H1 (cell line): Measurements from ENCODE around the gene DIP2B. TPM values are rescaled to one million over a fixed set of nuclear protein-coding genes. Genes with fewer than 3 reads are reported as not detected.

ENCODE experiments used
- CTCF ChIA-PET: fragments of 300-600 bp; sonication (Branson Sonifier 250); formaldehyde crosslinking; loops from one replicate; lab custom pipeline; 2021; ENCODE audit not compliant: partially characterized antibody; lab: Charles Lee
- POLR2A ChIA-PET: fragments of 300-600 bp; sonication (Branson Sonifier 250); formaldehyde crosslinking; loops from one replicate; lab custom pipeline; 2021; ENCODE audit warnings: inconsistent platforms; ENCODE audit not compliant: partially characterized antibody; lab: Charles Lee
- DNase-seq, 2 experiments: peaks; one replicate each; pipeline versions ENCODE4 v3.0.0 to v3.0.0-alpha.2; 2010 to 2022; ENCODE audit warnings: low spot score in 2 of 2, low read depth in 1 of 2, mixed read lengths in 1 of 2
- FAIRE-seq: peaks from 2 replicates; lab custom pipeline; 2011; peaks lifted over from hg19 to GRCh38; lab: Jason Lieb, UNC
- H2AFZ ChIP-seq: 2 replicates; pipeline ENCODE4 v1.8.1; 2012; ENCODE audit warnings: low read length, inconsistent platforms
- H2AK5ac ChIP-seq: 2 replicates; pipeline ENCODE4 v1.6.1; 2013; ENCODE audit warnings: low read depth, low read length
- H2BK120ac ChIP-seq: replicated peaks from 2 replicates; pipeline ENCODE3; 2013; ENCODE audit warnings: low read depth, low read length, inconsistent platforms
- H2BK12ac ChIP-seq: 2 replicates; pipeline ENCODE4 v1.6.1; 2013; ENCODE audit warnings: low read depth, low read length
- H2BK15ac ChIP-seq: 2 replicates; pipeline ENCODE4 v1.6.1; 2013; ENCODE audit warnings: low read length
- H2BK20ac ChIP-seq: 2 replicates; pipeline ENCODE4 v1.6.1; 2013; ENCODE audit warnings: low read length
- H2BK5ac ChIP-seq: 2 replicates; pipeline ENCODE4 v1.6.1; 2013; ENCODE audit warnings: low read depth, low read length
- H3K14ac ChIP-seq: 2 replicates; pipeline ENCODE4 v1.6.1; 2013; ENCODE audit warnings: inconsistent platforms; ENCODE audit not compliant: insufficient read length
- H3K18ac ChIP-seq: 2 replicates; pipeline ENCODE4 v1.6.1; 2013; ENCODE audit warnings: low read length; ENCODE audit errors: extremely low read depth
- H3K23ac ChIP-seq: 2 replicates; pipeline ENCODE4 v1.6.1; 2013; ENCODE audit warnings: inconsistent platforms; ENCODE audit not compliant: insufficient read length
- H3K23me2 ChIP-seq: 2 replicates; pipeline ENCODE4 v1.6.1; 2013; ENCODE audit warnings: low read depth, low read length
- H3K27ac ChIP-seq: 2 replicates; pipeline ENCODE4 v1.6.1; 2011; ENCODE audit warnings: low read depth, low read length, inconsistent platforms
- H3K27me3 ChIP-seq, 4 experiments: replicated peaks in 1 of 4; 1 replicate in 1 of 4; 2 replicates in 3 of 4; pipeline versions ENCODE4 v1.6.1 to v1.8.1; 2011 to 2013; ENCODE audit warnings: low read length in 3 of 4, mild to moderate bottlenecking in 3 of 4, inconsistent platforms in 2 of 4, mixed read lengths in 2 of 4, moderate library complexity in 1 of 4; ENCODE audit not compliant: control insufficient read depth in 3 of 4, insufficient read depth in 3 of 4; ENCODE audit errors: extremely low read depth in 1 of 4
- H3K36me3 ChIP-seq, 4 experiments: 2 replicates each; pipeline versions ENCODE4 v1.6.1 to v1.8.1; 2011 to 2013; ENCODE audit warnings: mild to moderate bottlenecking in 4 of 4, low read length in 3 of 4, moderate library complexity in 2 of 4, control low read depth in 1 of 4, inconsistent platforms in 1 of 4; ENCODE audit not compliant: insufficient read depth in 4 of 4, control insufficient read depth in 2 of 4
- H3K4ac ChIP-seq: replicated peaks from 2 replicates; pipeline ENCODE3; 2013; ENCODE audit warnings: low read length, low read depth, mixed read lengths, inconsistent platforms; ENCODE audit not compliant: insufficient read length
- H3K4me1 ChIP-seq, 4 experiments: replicated peaks in 1 of 4; 1 replicate in 1 of 4; 2 replicates in 3 of 4; pipeline versions ENCODE4 v1.6.1 to v1.8.1; 2011 to 2013; ENCODE audit warnings: low read length in 3 of 4, inconsistent platforms in 2 of 4, mixed read lengths in 1 of 4; ENCODE audit not compliant: insufficient read depth in 4 of 4, control insufficient read depth in 3 of 4
- H3K4me2 ChIP-seq, 2 experiments: 2 replicates each; pipeline versions ENCODE4 v1.6.1 to v1.8.1; 2011 to 2013; ENCODE audit warnings: low read depth in 2 of 2, low read length in 2 of 2, control low read depth in 1 of 2, inconsistent platforms in 1 of 2, mild to moderate bottlenecking in 1 of 2; ENCODE audit not compliant: insufficient read depth in 1 of 2
- H3K4me3 ChIP-seq, 4 experiments: fragments of 200-600, 300-600 bp in 1 of 4; sonication (generic), shearing (Covaris generic), sonication (Bioruptor Twin) in 1 of 4; 2 replicates each; pipeline versions ENCODE4 v1.5.1 to v1.8.1; 2011 to 2016; ENCODE audit warnings: low read length in 4 of 4, low read depth in 3 of 4, control low read depth in 2 of 4, inconsistent platforms in 2 of 4, mild to moderate bottlenecking in 2 of 4, mixed read lengths in 1 of 4, moderate library complexity in 1 of 4; ENCODE audit not compliant: insufficient read depth in 2 of 4; ENCODE audit errors: extremely low read depth in 1 of 4
- H3K56ac ChIP-seq: replicated peaks from 2 replicates; pipeline ENCODE3; 2013; ENCODE audit warnings: low read depth, mild to moderate bottlenecking, mixed read lengths, low read length, inconsistent platforms; ENCODE audit not compliant: insufficient read length
- H3K79me1 ChIP-seq: 2 replicates; pipeline ENCODE4 v1.6.1; 2013; ENCODE audit warnings: low read depth, low read length, control low read depth
- H3K79me2 ChIP-seq, 2 experiments: 2 replicates each; pipeline versions ENCODE4 v1.6.1 to v1.8.1; 2012 to 2013; ENCODE audit warnings: low read length in 2 of 2, mild to moderate bottlenecking in 2 of 2, inconsistent platforms in 1 of 2; ENCODE audit not compliant: insufficient read depth in 2 of 2, control insufficient read depth in 1 of 2
- H3K9ac ChIP-seq, 4 experiments: replicated peaks in 1 of 4; 1 replicate in 1 of 4; 2 replicates in 3 of 4; pipeline versions ENCODE4 v1.6.1 to v1.8.1; 2011 to 2013; ENCODE audit warnings: low read depth in 3 of 4, low read length in 3 of 4, control low read depth in 2 of 4, mild to moderate bottlenecking in 2 of 4, moderate library complexity in 2 of 4, inconsistent platforms in 1 of 4; ENCODE audit errors: extremely low read depth in 1 of 4
- H3K9me3 ChIP-seq, 2 experiments: 2 replicates each; pipeline versions ENCODE4 v1.6.1 to v1.8.1; 2012 to 2013; ENCODE audit warnings: mild to moderate bottlenecking in 2 of 2, moderate library complexity in 2 of 2, control low read depth in 1 of 2, inconsistent platforms in 1 of 2, low read depth in 1 of 2, low read length in 1 of 2, mixed read lengths in 1 of 2; ENCODE audit not compliant: insufficient read depth in 2 of 2
- H4K20me1 ChIP-seq, 2 experiments: replicated peaks in 1 of 2; 2 replicates each; pipeline versions ENCODE3 to v1.8.1; 2011 to 2013; ENCODE audit warnings: inconsistent platforms in 2 of 2, low read length in 2 of 2, mild to moderate bottlenecking in 1 of 2; ENCODE audit not compliant: insufficient read depth in 2 of 2, control insufficient read depth in 1 of 2
- H4K5ac ChIP-seq: 2 replicates; pipeline ENCODE4 v1.6.1; 2013; ENCODE audit warnings: low read length, low read depth, mixed read lengths, inconsistent platforms; ENCODE audit not compliant: insufficient read length
- H4K8ac ChIP-seq: 2 replicates; pipeline ENCODE4 v1.8.0; 2013; ENCODE audit warnings: mild to moderate bottlenecking, moderate library complexity, low read length, inconsistent platforms; ENCODE audit not compliant: insufficient read depth; ENCODE audit errors: extremely low read depth
- H4K91ac ChIP-seq: replicated peaks from 2 replicates; pipeline ENCODE3; 2013; ENCODE audit warnings: low read length, mixed read lengths, inconsistent platforms; ENCODE audit not compliant: insufficient read length
- CREB1 ChIP-seq: IDR thresholded peaks from 2 replicates; pipeline ENCODE4 v1.6.1; 2012; ENCODE audit warnings: inconsistent platforms
- EGR1 ChIP-seq: IDR thresholded peaks from 2 replicates; pipeline ENCODE4 v1.6.1; 2011; ENCODE audit warnings: low read depth, low read length, borderline replicate concordance
- MAFK ChIP-seq: IDR thresholded peaks from 2 replicates; pipeline ENCODE4 v1.6.1; 2012; ENCODE audit warnings: low read depth, mild to moderate bottlenecking, improper control_type of control experiment, low read length
- POLR2AphosphoS5 ChIP-seq: IDR thresholded peaks from 2 replicates; pipeline ENCODE4 v1.6.1; 2011; ENCODE audit warnings: low read depth, low read length
- SAP30 ChIP-seq: fragments of 300-600 bp; sonication (generic); IDR thresholded peaks from 2 replicates; pipeline ENCODE4 v1.7.1; 2012; ENCODE audit warnings: low read length, moderate library complexity, mild to moderate bottlenecking, inconsistent platforms; ENCODE audit not compliant: insufficient read depth, insufficient replicate concordance
- SIN3A ChIP-seq, 2 experiments: IDR thresholded peaks in 1 of 2; conservative IDR thresholded peaks in 1 of 2; 2 replicates each; pipeline ENCODE4 v1.6.1; 2011 to 2012; ENCODE audit warnings: low read length in 2 of 2, improper control_type of control experiment in 1 of 2, low read depth in 1 of 2, mild to moderate bottlenecking in 1 of 2
- SIX5 ChIP-seq: IDR thresholded peaks from 2 replicates; pipeline ENCODE4 v1.6.1; 2011; ENCODE audit warnings: mild to moderate bottlenecking, low read depth, low read length
- SP1 ChIP-seq: IDR thresholded peaks from 2 replicates; pipeline ENCODE4 v1.6.1; 2011; ENCODE audit warnings: low read depth, low read length
- WGBS, 2 experiments: shearing (Covaris generic) in 1 of 2; methylation state at CpG; one replicate each; pipeline versions ENCODE4 v1.1.6 to v1.1.7; 2013 to 2015; ENCODE audit warnings: low lambda C conversion rate in 2 of 2, mixed read lengths in 2 of 2, inconsistent platforms in 1 of 2, low coverage in 1 of 2, missing lambda C conversion rate in 1 of 2; ENCODE audit not compliant: insufficient replicate concordance in 2 of 2, insufficient coverage in 1 of 2, insufficient read length in 1 of 2; ENCODE audit errors: extremely low coverage in 1 of 2, missing lambda C conversion rate in 1 of 2; 5-methylcytosine and 5-hydroxymethylcytosine counted together
- polyA plus RNA-seq, 7 experiments: library from polyadenylated mRNA; depleted of rRNA in 3 of 7; stranded (reverse) in 5 of 7; unstranded in 2 of 7; fragments of >200 nt in 5 of 7; fragments of 200-250 nt in 2 of 7; gene quantifications; 1 replicate in 5 of 7; 2 replicates in 1 of 7; 4 replicates in 1 of 7; pipeline versions ENCODE4 v1.2.1 to v1.2.3, GENCODE V29; 2011 to 2013; ENCODE audit warnings: missing spikeins in 2 of 7, mixed read lengths in 2 of 7
- total RNA-seq: library from RNA; stranded (reverse); fragmentation: NEBNext Ultra II Directional; extraction: Animal tissue kit (Norgen Biotek cat#: 25700); gene quantifications from 2 replicates; pipeline ENCODE4 v1.2.1, GENCODE V29; 2021

The DIP2B gene
- total and polyA plus RNA-seq, 2 of the 8 experiments (the other 6 are each of a cell fraction or from before 2014, with no cell fraction given), result 11.1 to 29.6 TPM

DNA sequence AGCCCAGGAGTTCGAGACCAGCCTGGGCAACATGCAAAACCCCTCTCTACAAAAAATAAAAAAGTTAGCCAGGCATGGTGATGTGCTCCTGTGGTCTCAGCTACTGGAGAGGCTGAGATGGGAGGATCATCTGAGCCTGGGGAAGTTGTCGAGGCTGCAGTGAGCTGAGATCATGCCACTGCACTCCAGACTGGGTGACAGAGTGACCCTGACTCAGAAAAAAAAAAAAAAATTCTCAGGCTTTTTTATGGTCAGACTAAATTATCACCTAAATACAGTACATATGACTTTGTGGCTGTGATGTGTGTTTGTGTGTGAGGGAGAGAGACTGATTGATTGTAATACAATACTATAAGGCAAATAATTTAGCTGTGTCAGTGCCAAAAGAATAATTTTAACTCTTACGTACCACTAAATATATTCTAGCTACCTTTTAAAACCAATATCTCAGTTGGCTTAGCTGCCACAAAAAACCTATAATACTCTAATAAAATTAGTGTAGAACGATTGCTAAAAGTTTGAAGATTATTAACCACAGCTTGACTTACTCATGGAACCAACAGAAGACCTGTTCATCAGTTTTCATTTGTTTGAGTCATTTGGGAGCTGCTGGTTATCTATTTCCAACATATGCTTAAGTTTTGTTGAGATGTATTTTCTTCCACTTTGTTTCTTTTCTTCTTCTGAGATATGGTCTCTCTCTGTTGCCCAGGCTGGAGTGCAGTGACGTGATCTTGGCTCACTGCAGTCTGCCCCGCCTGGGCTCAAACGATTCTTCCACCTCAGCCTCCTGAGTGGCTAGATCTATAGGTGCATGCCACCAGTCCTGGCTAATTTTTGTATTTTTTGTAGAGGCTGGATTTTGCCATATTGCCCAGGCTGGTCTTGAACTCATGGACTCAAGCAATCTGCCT, 58.0 kb downstream of the DIP2B start:
- no peak overlapping the region for H3K23ac ChIP-seq
- H4K20me1 ChIP-seq, result no peaks in the 10 kb centered on the region
- H3K4me3 ChIP-seq, result no peak overlapping the region
- ChIA-PET POLR2A (interaction anchor here (0.7 to 1.0 kb wide), 2 partner anchors 17 to 32 kb away, joined by 3 to 6 read pairs; no protein-coding TSS in a partner anchor), CTCF (interaction anchor here (0.7 to 1.7 kb wide), 4 partner anchors 9 to 45 kb away, joined by 3 read pairs; no protein-coding TSS in a partner anchor)
- 88% methylated on average over 7 of the region's 7 CpGs; no CpG with 5 or more reads in 1 of the 2 experiments for WGBS, 2 experiments
- H3K9me3 ChIP-seq, result no peaks in the 10 kb centered on the region
- FAIRE-seq, result no peak
- no peak overlapping the region for H2AK5ac ChIP-seq
- no peak overlapping the region for H3K56ac ChIP-seq
- no peak for DNase-seq
- no peak overlapping the region for H2BK15ac ChIP-seq
- H3K4me1 ChIP-seq, result no peaks in the 10 kb centered on the region
- no peak overlapping the region for H2BK5ac ChIP-seq
- no peak overlapping the region for H4K91ac ChIP-seq
- no peaks in the 10 kb centered on the region for H3K27me3 ChIP-seq
- no peak overlapping the region for H2BK20ac ChIP-seq
- H2BK120ac ChIP-seq, result no peak overlapping the region
- no peak overlapping the region for H3K4me2 ChIP-seq
- H3K18ac ChIP-seq, result no peak overlapping the region
- no peaks in the 10 kb centered on the region; the same call in 1 of the 2 replicates for H3K23me2 ChIP-seq
- H4K5ac ChIP-seq, result no peak overlapping the region
- H4K8ac ChIP-seq, result no peak overlapping the region
- no peak overlapping the region for H3K4ac ChIP-seq
- H3K79me1 ChIP-seq, result no peaks in the 10 kb centered on the region
- H3K9ac ChIP-seq, result no peak overlapping the region
- H2AFZ ChIP-seq, result no peak overlapping the region
- H2BK12ac ChIP-seq, result no peak overlapping the region
- no peak overlapping the region for H3K14ac ChIP-seq
- no peaks in the 10 kb centered on the region for H3K36me3 ChIP-seq
- H3K79me2 ChIP-seq, result peaks cover 0 to 60% of the 10 kb centered on the region in 2 experiments; a peak in 2 of 4 replicates
- H3K27ac ChIP-seq, result no peak overlapping the region
- TF ChIP-seq CREB1 (no peak), SIX5 (no peak), SAP30 (no peak), SP1 (no peak), EGR1 (no peak), POLR2AphosphoS5 (no peak), SIN3A (conservative IDR thresholded peaks at IDR 0.05 in 1 of 2, IDR thresholded peaks at IDR 0.05 in 1 of 2; ENCODE audit: low read depth in 1 of 2, low read length in 2 of 2) (no peak), MAFK (no peak)
